SK-N-SH treated with all-trans-retinoic acid at 6 μM for 48 hours (cell line): Measurements from ENCODE around the gene LRRC7.

Experiments used
- ATAC-seq: fragments of 200-7000 bp; cut with Tn5 transposase; 3 replicates; pipeline ENCODE4 v1.9.1; 2020; ENCODE audit warnings: mild to moderate bottlenecking, moderate library complexity
- ARNTL ChIP-seq: fragments of 450-650 bp; formaldehyde crosslinking; IDR thresholded peaks from 2 replicates; pipeline ENCODE4 v1.5.0; 2020; ENCODE audit warnings: low read depth, mild to moderate bottlenecking, moderate library complexity, borderline replicate concordance
- BACH2 ChIP-seq: fragments of 250-450 bp; sonication (Bioruptor Pico); IDR thresholded peaks from 2 replicates; pipeline ENCODE4 v1.9.0; 2021; ENCODE audit warnings: mild to moderate bottlenecking, borderline replicate concordance
- CREB5 ChIP-seq: fragments of 250-450 bp; sonication (Bioruptor Pico); IDR thresholded peaks from 2 replicates; pipeline ENCODE4 v1.5.1; 2020; ENCODE audit warnings: low read depth, mild to moderate bottlenecking, moderate library complexity
- CSDC2 ChIP-seq: fragments of 250-450 bp; sonication (Bioruptor Pico); IDR thresholded peaks from 2 replicates; pipeline ENCODE4 v1.5.0; 2020; ENCODE audit warnings: mild to moderate bottlenecking, moderate library complexity
- CSRNP3 ChIP-seq: fragments of 250-450 bp; sonication (Bioruptor Pico); IDR thresholded peaks from 2 replicates; pipeline ENCODE4 v1.5.1; 2021; ENCODE audit warnings: mild to moderate bottlenecking, moderate library complexity
- ESRRG ChIP-seq: fragments of 250-450 bp; sonication (Bioruptor Pico); IDR thresholded peaks from 2 replicates; pipeline ENCODE4 v1.6.1; 2021; ENCODE audit warnings: mild to moderate bottlenecking
- GLIS3 ChIP-seq: fragments of 250-450 bp; sonication (Bioruptor Pico); IDR thresholded peaks from 2 replicates; pipeline ENCODE4 v1.5.0; 2020; ENCODE audit warnings: mild to moderate bottlenecking, moderate library complexity
- ISL1 ChIP-seq: fragments of 250-450 bp; sonication (Bioruptor Pico); IDR thresholded peaks from 2 replicates; pipeline ENCODE4 v2.1.2; 2022; ENCODE audit warnings: mild to moderate bottlenecking, moderate library complexity
- OSR1 ChIP-seq: fragments of 250-450 bp; sonication (Bioruptor Pico); IDR thresholded peaks from 2 replicates; pipeline ENCODE4 v1.8.0; 2022; ENCODE audit warnings: moderate library complexity, mild to moderate bottlenecking, inconsistent platforms
- POU6F1 ChIP-seq: fragments of 250-450 bp; sonication (Bioruptor Pico); IDR thresholded peaks from 2 replicates; pipeline ENCODE4 v1.8.0; 2021; ENCODE audit warnings: low read depth, mild to moderate bottlenecking, moderate library complexity, borderline replicate concordance
- PPARA ChIP-seq: fragments of 250-450 bp; sonication (Bioruptor Pico); IDR thresholded peaks from 2 replicates; pipeline ENCODE4 v1.5.0; 2020; ENCODE audit warnings: mild to moderate bottlenecking, borderline replicate concordance
- RARB ChIP-seq: fragments of 250-450 bp; sonication (Bioruptor Pico); IDR thresholded peaks from 2 replicates; pipeline ENCODE4 v1.8.0; 2021; ENCODE audit warnings: mild to moderate bottlenecking, moderate library complexity
- SNAI2 ChIP-seq: fragments of 250-450 bp; sonication (Bioruptor Pico); IDR thresholded peaks from 2 replicates; pipeline ENCODE4 v1.5.0; 2020; ENCODE audit warnings: mild to moderate bottlenecking, moderate library complexity
- TOX ChIP-seq: fragments of 250-450 bp; sonication (Bioruptor Pico); IDR thresholded peaks from 2 replicates; pipeline ENCODE4 v1.8.0; 2021; ENCODE audit warnings: mild to moderate bottlenecking, moderate library complexity, borderline replicate concordance
- TSHZ2 ChIP-seq: fragments of 250-450 bp; sonication (Bioruptor Pico); IDR thresholded peaks from 2 replicates; pipeline ENCODE4 v1.5.0; 2020; ENCODE audit warnings: mild to moderate bottlenecking, moderate library complexity
- ZFP3 ChIP-seq: fragments of 250-450 bp; sonication (Bioruptor Pico); IDR thresholded peaks from 2 replicates; pipeline ENCODE4 v1.5.0; 2020; ENCODE audit warnings: mild to moderate bottlenecking, moderate library complexity
- ZFP30 ChIP-seq: fragments of 450-650 bp; formaldehyde crosslinking; IDR thresholded peaks from 2 replicates; pipeline ENCODE4 v1.5.0; 2022; ENCODE audit warnings: mild to moderate bottlenecking, moderate library complexity
- ZNF565 ChIP-seq: fragments of 450-650 bp; formaldehyde crosslinking; conservative IDR thresholded peaks from 2 replicates; pipeline ENCODE4 v1.5.0; 2020; ENCODE audit warnings: low read depth, mild to moderate bottlenecking, moderate library complexity
- ZNF8 ChIP-seq: fragments of 450-650 bp; formaldehyde crosslinking; IDR thresholded peaks from 2 replicates; pipeline ENCODE4 v1.5.0; 2020; ENCODE audit warnings: mild to moderate bottlenecking, moderate library complexity

LRRC7 gene

GRCh38 chr1:69744381-69744780, 176.7 kb downstream of the LRRC7 start:
- TF ChIP-seq BACH2 (CRISPR knock-in tag), result no peak
- TF ChIP-seq PPARA (CRISPR knock-in tag), result no peak
- no peak for TF ChIP-seq ARNTL (CRISPR knock-in tag)
- TF ChIP-seq ISL1 (CRISPR knock-in tag), result no peak
- TF ChIP-seq TOX, result no peak
- no peak for TF ChIP-seq ZFP30 (CRISPR knock-in tag)
- TF ChIP-seq SNAI2 (CRISPR knock-in tag), result no peak
- no peak for TF ChIP-seq CREB5
- TF ChIP-seq ZNF8 (CRISPR knock-in tag), result no peak
- no peak for TF ChIP-seq ZNF565 (CRISPR knock-in tag)
- no peak for TF ChIP-seq RARB (CRISPR knock-in tag)
- no peak for ATAC-seq

GRCh38 chr1:69747207-69747606, 179.5 kb downstream of the LRRC7 start:
- ATAC-seq, result no peak
- TF ChIP-seq CSRNP3 (no peak), PPARA (CRISPR knock-in tag) (no peak), ZNF8 (CRISPR knock-in tag) (no peak), ESRRG (no peak), ZFP30 (CRISPR knock-in tag) (no peak), TSHZ2 (CRISPR knock-in tag) (no peak), POU6F1 (CRISPR knock-in tag) (no peak), OSR1 (no peak), ZFP3 (CRISPR knock-in tag) (no peak), SNAI2 (CRISPR knock-in tag) (no peak), TOX (no peak), RARB (CRISPR knock-in tag) (no peak)

GRCh38 chr1:69750638-69751037, 182.9 kb downstream of the LRRC7 start:
- TF ChIP-seq ZFP3 (CRISPR knock-in tag) (no peak), CSDC2 (CRISPR knock-in tag) (no peak), TOX (no peak), ZNF8 (CRISPR knock-in tag) (no peak), SNAI2 (CRISPR knock-in tag) (no peak), GLIS3 (CRISPR knock-in tag) (no peak), BACH2 (CRISPR knock-in tag) (no peak), TSHZ2 (CRISPR knock-in tag) (no peak), ARNTL (CRISPR knock-in tag) (no peak), RARB (CRISPR knock-in tag) (no peak), PPARA (CRISPR knock-in tag) (no peak), ISL1 (CRISPR knock-in tag) (no peak)
- no peak for ATAC-seq
